Effector CD4-positive, alpha-beta T cell (primary cell): Measurements from ENCODE around the gene MTIF2.
"Not testable (repeated sequence)": the region's sequence is repeated elsewhere in the genome, so short reads cannot be mapped to it uniquely, and the experiment has no call there.

Source experiments
- DNase-seq: peaks from one replicate; pipeline ENCODE4 v3.0.0-alpha.2; 2020

Gene MTIF2

GRCh38 chr2:55191888-55192287 is 77.1 kb downstream of the MTIF2 start:
- not testable (repeated sequence) for DNase-seq

GRCh38 chr2:55186837-55187236 is 82.2 kb downstream of the MTIF2 start:
- not testable (repeated sequence) for DNase-seq
